HG03571 (cell line): ENCODE measurements around the gene TP73.
A peak's percentile ranks its signal among the peaks of the same experiment; 100 is the strongest.

ENCODE experiments used
- ATAC-seq: cut with Tn5 transposase; IDR thresholded peaks from one replicate; pipeline ENCODE4 v1.9.1; 2021; ENCODE audit not compliant: unreplicated experiment

The TP73 gene

GRCh38 chr1:3670823-3671265 is 18.5 kb downstream of the TP73 start:
- no peak for ATAC-seq

DNA sequence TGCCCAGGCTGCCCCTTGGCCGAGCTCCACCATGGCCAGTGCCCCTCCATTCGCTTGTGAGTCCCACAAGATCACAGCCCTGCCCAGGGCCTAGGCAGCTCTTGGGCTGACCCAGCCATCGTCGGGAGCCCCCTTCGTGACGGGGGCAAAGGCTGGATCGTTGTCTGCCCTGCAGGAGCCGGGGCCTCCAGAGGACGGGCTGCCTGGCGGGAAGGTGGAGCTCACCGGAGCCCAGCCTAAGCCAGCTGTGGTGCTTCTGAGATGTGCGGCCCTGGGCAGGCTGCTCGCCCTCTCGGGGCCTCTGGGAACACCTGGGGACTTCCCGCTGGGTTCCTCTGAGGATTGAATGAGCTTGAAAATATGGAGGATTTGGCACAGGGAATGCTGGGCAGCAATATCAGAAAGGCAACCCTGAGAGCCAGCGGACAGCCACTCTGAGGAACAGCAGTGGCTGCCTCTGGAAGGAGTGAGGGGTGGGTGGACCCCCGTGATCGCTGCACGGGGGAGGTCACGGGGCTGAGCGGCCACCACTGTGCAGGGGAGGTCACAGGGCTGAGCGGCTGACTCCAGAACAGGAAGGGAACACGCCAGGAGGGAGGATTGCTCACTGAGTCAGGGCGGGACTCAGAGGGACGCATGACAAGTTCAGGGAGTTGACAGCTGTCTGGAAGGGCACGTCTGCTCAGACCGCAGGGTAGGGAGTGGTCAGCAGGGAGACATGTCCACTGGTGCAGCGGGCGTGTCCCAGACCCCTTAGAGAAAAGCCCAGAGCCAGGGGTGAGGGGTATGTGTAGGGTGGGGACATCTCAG is 19.3 kb downstream of the TP73 start:
- no peak for ATAC-seq

DNA sequence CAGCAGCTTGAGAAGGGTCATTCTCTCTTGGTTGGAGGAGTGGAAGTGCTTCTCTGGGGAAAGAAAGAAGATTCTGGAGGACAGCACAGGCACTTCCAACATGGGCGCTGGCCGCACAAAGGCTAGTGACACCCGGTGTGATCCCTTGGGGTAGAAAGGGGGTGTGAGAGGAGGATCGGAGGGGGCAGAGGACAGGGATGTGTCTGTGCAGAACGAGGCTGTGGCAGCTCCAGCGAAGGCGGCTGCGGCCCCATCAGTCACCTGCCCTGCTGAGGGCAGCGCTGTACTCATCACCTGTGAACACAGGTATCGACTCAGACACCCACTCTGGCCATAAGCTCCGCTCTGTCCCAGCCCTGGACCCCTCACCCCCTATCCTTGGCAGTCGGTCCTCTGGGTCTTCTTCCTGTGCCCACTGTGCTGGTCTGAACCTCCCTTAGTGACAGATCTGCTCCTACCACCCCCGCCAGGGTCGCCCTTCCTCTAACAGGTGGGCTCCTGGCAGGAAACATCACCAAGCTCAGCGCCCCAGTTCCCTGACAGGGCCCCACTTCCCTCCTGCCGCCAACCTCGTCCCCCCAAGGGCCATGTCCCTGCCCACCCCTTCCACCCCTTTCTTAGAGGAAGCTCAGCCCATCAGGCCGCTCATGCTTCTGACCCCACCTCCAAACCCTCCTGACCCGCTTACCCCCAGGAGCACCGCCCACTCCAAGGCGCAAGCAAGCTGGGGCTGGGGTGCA is 20.1 kb downstream of the TP73 start:
- ATAC-seq: no peak

DNA sequence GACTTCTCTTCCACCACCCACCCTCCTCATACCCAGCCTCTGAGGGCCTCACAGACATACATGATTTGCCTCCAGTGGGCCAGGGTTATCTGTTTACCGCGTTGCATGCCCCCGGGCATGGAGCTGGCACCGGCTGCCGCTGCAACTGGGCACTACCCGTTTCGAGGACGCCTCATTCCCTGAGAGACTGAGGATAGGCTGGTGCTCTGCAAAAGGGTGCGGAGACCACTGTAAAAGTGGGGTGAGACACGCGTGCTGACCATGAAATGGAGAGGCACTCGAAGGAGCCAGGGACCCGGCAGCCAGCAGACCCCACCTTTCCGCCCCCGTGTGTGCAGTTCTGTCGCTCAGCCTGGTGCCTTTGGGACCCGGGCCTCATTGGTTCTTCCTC is 20.6 kb downstream of the TP73 start:
- ATAC-seq: no peak

GRCh38 chr1:3673381-3674099 is 21.2 kb downstream of the TP73 start:
- ATAC-seq: no peak

DNA sequence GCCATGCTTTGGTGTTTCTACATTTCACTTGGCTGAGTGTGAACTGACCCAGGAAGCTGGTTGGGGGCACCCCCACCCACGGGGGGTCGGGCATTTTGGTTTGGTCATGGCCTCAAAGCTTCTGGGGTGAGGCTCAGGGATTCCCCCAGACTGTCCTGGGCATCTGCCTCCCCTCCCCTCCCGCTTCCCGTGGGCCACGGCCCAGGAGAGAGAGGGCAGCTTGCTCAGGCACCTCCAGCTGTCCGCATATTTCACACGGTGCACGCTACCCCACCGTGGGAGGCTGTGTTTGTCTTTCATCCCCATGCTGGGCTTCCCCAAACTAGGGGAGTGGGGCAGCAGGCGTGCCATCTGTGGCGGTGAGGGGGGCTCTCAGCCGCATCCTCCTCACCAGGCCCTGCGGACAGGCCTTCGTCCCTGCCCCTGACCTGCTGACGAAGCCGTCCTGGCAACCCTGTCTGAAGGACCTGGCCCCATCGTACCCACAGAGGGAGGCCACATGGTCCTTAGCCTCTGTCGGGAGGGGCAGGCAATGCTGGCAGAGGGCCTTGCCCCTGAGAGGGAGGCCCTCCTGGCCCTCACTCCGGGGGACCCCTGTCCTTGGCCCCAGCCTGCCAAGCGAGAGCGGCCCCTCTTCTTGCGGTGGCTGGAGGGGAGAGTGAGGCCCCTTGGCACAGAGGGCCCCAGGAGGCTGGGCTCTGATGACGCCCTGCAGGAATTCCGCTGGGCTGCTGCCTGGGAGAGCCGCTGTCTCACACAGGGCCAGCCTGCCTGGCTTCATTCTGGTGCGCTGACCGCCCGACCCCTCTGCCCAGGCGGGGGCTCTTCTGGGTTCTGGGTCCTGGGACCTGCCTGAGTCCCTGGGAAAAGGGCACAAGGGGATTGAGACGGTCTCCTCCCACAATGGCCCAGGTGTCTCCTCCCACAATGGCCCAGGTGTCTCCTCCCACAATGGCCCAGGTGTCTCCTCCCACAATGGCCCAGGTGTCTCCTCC is 22.1 kb downstream of the TP73 start:
- no peak for ATAC-seq

- no peak for ATAC-seq
Measured at GRCh38 chr1:3675436-3675835, 23.1 kb downstream of the TP73 start.

- peak; percentile 60 for ATAC-seq
Measured at GRCh38 chr1:3676581-3677470, 24.5 kb downstream of the TP73 start.

DNA sequence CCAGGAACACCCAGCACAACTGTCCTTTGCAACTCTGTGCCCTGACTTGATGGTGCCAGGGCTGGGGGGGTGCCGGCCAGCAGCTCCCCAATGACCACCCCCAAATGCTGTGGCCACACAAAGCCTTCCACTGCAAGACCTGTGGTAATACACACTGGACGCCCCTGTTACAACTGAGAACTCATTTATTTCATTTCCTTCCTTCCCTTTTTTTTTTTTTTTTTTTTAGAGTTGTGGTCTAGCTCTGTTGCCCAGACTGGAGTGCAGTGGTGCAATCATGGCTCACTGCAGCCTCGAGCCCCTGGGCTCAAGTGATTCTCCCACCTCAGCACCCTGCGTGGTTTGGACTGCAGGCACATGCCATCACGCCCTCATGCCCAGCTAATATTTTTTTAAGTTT is 25.2 kb downstream of the TP73 start:
- ATAC-seq: peak; percentile 1

- ATAC-seq: no peak
Measured at GRCh38 chr1:3678361-3679097, 26.2 kb downstream of the TP73 start.

- no peak for ATAC-seq
Measured at GRCh38 chr1:3679098-3679555, 26.8 kb downstream of the TP73 start.

GRCh38 chr1:3679799-3680453 is 27.6 kb downstream of the TP73 start:
- ATAC-seq: no peak

DNA sequence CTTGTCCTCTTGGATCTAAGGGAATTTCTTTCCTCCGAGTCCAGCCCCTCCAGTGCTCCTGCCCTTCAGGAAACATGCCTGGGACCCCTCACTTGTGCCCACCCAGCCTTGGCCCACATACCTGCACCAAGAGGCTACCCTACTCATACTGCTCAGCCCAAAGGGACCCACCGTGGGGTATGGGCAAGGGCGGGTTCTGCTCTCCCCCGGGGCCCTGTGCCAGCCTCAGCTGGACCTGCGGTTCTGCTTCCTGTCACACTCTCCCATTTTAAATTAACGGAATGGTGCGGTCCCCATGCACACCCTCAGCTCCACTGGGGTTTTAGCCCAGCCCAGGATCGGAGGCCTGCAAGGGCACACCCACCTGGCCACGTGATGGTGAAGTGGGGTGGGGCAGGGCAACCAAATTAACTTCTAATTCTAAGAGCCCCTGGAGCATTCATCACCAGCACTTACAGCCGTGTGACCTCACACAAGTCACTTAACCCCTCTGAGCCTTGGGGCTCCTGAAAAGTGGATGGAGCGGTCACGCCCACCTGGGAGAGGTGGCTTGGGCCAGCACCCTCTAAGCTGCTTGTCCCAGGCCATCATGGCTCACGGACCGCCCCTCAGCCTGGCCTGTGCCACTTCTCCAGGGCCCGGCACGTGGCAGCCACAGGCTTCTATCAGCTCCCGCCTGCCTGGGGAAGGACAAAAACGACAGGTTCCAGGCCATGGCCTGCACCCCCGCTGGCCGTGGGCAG is 28.3 kb downstream of the TP73 start:
- ATAC-seq: no peak

DNA sequence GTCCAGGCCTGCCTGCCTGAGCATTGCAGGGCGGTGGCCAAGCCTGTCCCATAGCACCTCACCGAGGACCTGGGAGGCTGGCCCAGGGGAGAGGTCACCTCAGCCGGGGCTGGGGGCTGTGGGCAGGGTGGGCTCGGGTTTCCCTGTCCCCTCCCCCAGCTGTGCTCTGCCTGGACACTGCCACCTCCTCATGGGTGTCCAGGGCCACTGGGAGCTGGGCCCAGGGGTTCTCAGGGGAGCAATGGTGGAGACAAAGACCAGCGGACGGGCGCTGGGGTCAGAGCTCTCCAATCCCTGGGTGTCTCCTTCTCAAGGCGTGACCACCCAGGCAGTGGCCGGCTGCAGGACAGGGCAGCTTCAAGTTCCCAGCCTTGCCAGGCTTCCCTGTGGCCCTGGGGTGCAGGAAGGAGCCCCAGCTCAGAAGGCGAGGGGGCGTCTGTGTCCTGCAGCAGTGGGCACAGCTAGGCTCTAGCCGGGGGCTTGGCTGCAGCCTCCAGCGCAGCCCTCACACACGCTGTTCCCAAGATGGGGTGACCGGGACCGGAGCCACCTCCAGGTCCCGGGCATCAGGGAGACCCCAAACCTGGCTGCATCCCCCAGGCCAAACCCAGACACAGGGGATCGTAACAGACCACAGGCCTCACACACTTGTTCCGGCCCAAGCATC is 29.0 kb downstream of the TP73 start:
- ATAC-seq: no peak

DNA sequence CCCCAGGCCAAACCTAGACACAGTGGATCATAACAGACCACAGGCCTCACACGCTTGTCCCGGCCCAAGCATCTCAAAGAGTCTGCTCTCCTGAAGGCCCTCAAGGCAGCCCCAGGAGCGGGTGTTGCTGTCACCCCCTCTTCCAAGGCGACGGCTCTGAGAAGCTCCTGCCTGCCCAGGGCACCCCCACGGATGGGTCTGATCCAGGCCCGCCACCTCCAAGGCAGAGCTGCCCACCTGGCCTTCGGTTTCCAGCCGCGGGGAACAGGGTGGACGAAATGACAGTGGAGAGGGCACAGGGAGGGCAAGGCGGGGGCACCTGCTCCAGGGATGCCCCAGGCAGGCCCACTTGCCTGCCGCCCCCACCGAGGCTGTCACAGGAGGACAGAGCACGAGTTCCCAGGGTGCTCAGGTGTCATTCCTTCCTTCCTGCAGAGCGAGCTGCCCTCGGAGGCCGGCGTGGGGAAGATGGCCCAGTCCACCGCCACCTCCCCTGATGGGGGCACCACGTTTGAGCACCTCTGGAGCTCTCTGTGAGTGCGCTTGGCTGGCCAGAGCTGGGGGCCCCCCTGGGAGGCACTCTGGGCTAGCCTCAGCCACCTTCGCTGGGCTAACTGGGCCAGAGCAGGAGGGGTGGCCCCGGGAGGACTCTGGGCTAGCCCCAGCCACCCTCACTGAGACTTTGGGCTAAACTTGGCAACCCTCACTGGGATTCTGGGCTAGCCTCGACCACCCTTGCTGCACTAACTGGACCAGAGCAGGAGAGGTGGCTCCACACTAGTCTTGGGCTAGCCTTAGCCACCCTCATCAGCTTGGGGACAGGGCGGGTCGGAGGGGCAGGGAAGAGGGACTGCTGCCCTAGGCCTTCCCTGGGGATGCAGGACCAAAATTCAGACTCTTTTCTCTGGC is 29.8 kb downstream of the TP73 start:
- no peak for ATAC-seq

DNA sequence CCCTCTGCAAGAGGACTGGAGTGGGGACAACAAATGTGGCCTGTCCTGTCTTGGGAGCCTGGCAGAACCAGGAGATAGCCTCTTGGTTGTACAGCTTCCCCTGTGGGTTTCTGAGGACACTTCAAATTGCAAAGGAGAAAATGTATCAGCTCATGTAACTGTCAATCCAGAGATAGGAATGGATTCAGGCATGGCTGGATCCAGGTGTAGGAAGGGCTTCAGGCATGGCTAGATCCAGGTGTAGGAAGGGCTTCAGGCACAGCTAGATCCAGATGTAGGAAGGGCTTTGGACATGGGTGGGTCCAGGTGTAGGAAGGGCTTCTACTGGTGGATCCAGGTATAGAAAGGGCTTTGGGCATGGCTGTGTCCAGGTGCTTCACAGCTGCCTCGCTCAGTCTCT is 30.9 kb downstream of the TP73 start:
- no peak for ATAC-seq
